Cortex of kidney (tissue), 1 donor: ENCODE data around the gene TRMT1.

Source experiments
- DNase-seq: peaks from one replicate; lab custom pipeline; 2025; lab: John Stamatoyannopoulos, UW

TRMT1 gene

DNA sequence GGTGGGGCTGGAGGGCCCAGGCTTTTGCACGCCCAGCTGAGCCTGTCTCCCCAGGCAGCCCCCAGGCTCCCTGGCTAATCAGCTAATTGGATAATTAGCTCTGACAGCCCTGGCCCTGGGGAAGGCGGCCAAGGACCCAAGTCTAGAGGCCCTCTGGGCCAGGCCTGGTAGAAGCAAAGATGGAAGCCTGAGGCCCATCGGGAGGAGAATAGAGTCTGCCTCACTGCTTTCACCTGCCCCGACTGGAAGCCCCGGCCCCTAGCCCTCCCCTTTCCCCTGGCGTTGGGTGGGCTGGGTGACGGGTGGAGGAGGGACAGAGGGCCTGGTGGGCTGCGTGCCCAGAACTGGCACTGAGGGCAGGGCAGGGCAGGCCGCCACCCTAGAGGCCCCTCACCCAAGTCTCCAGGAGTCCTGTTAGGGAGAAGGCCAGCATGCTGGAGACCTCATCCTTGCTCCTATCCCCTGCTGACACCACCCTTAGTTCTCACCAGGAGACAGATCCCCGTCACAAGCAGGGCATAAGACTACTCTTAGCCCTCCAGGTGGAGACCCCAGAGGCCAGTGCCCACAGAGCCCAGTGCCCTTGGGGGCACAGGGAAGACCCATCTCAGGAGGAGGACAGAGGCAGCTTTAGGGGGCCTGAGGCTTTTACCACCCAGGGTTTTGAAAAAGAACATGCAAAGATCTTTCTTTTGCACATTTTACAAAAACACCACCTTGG is 25.9 kb downstream of the TRMT1 start:
- no peak for DNase-seq

GRCh38 chr19:13089857-13090507 is 26.6 kb downstream of the TRMT1 start:
- no peak for DNase-seq

DNA sequence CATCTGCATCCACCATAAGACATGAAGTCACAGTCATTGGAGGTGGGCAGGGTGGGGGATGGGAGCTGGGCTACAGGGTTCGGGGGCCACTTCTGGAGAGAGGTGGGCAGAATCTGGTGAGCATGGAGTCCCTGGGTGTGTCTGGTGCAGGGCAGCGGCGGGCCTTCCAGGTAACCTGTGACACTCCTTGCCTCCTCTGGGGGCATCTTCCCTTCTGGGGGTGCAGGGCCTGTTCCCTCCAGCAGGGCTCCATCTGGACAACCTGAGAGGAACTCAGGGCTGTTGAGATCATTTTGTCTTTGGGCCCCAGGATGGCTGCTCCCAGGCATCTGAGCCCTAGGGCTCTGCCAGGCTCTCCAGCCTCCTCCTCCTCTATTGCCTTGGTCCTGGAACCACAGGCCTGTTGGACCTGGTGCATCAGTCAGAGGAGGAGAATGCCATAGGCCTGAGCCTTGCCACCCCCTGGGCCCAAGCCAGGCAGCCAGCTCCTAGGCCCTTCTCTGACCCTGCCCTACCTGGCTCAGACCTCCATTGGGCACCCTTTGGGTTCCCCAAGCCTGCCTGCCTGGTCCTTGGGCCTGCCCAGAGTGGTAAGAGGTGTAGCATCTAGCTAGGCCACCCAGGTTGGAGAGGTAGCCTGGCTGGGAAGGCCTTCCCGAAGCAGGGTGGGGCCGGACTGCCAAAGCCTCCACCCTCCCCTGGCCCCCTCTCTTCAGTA is 27.2 kb downstream of the TRMT1 start:
- DNase-seq = no peak

DNA sequence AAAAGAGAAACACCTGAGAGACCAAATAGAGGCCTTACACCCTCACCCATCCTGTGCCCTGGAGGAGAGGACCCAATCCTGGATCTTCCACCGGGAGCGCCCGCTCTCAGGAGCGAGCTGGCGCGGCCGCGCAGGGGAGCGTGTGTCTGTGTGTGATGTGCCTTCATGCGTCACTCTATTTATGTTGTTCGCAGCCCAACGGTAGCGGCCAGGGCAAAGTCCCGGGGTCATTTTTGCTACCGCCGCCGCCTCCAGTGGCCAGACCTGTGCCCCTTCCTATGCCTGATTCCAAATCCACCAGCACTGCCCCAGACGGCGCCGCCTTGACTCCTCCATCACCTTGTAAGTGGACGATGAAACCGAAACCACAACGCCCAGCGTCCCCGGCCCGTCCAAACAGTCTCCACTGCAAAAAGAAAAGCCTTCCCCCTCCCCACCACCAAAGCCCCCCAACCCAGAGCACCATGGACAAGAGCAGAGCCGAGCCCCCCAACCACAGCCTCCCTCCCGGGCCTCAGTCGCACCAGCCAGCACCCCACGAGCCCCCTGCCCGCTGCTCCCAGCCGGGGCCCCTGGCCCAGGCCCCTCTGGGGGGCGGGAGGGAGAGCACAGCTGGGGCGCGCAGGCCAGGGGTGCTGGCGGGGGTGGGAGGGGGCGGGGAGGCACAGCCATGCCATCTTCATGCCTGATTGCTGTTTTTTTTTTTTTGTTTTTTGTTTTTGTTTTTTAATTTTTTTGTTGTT is 28.6 kb downstream of the TRMT1 start:
- DNase-seq = no peak

DNA sequence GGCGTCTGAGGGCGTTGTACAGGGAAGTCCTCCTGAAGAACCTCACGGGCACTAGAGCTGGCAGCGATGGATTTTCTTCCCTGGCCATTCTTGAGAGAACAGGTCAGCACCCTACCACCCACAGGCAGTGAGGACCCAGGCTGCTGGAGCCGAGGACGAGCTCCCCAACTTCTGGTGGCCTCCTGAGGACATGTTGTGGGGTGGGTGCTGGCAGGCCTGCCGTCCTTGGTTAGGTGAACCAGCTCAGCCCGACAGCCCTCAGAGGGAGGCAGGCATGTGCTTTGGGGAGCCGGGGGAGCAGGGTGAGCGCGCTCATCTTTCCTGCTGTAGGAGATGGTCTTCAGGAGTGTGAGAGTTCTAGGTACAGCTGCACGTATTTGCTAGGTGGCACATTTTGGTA is 29.2 kb downstream of the TRMT1 start:
- DNase-seq = no peak

- no peak for DNase-seq
These were observed 30.2 kb downstream of the TRMT1 start for GRCh38 chr19:13086341-13086740.

- no peak for DNase-seq
These were observed 30.9 kb downstream of the TRMT1 start for GRCh38 chr19:13085666-13086065.

GRCh38 chr19:13083627-13084026 is 32.9 kb downstream of the TRMT1 start:
- no peak for DNase-seq

DNA sequence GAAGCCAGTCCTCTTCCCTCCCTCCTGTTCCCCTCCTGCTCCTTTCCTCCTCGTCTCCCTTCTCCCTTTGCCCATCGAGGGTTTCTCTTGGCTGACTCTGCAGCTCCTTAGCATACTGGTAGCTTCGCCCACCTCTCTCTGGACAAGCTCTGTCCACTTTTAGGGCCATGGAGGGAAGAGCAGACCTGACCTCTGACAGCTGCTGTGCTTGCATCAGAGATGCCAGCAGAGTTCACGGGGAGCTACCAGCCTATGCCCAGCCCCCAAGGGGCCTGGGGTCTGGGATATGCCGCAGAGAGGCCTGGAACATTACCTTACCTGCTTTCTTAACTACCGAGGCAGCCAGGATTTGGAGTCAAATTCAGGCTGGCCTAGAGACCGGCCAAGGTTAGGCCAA is 33.5 kb downstream of the TRMT1 start:
- DNase-seq = no peak

DNA sequence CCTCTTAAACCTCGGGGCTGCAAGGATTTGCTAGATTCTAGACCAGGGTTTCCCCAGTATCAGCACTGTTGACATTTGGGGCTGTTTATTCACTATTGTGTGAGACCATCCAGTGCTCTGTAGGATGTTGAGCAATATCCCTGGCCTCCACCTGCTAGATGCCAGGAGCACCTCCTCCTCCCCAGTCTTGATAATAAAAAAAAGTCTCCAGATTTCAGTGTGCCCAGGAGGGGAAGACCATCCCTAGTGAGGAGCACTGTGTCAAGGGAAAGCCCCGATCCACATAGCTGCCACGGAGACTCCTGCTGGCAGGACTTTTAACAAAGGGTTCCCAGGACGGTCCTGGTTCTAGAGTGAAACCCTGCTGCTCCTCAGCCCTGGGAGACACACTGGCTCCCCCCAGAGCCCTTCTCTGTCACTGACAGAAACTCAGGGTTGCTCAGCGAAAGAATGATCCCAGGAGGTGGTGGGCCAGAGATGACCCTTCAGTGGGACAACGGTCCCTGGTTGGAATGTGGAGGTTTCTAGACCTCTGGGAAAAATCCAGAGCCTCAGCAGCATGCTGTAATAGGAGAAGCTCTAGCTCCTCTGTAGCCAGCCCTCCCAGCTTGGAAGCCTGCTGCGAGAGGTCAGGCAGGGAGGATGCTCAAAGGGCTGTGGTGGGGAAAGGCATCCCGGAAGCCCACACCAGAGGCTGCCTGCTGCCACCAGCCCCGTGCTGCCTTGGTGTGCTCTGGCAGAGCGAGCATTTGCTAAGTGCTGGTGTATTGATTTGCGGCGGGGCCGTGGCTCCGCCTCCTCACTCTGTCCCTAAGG is 34.1 kb downstream of the TRMT1 start:
- no peak for DNase-seq

GRCh38 chr19:13079542-13079986 is 37.0 kb downstream of the TRMT1 start:
- no peak for DNase-seq

- no peak for DNase-seq
These were observed 37.5 kb downstream of the TRMT1 start for GRCh38 chr19:13078897-13079541.

GRCh38 chr19:13078381-13078780 is 38.2 kb downstream of the TRMT1 start:
- no peak for DNase-seq

- no peak for DNase-seq
These were observed 39.3 kb downstream of the TRMT1 start for GRCh38 chr19:13077240-13077639.

GRCh38 chr19:13076787-13077186 is 39.8 kb downstream of the TRMT1 start:
- DNase-seq = no peak

GRCh38 chr19:13076320-13076719 is 40.2 kb downstream of the TRMT1 start:
- no peak for DNase-seq

GRCh38 chr19:13074378-13074777 is 42.2 kb downstream of the TRMT1 start:
- no peak for DNase-seq

DNA sequence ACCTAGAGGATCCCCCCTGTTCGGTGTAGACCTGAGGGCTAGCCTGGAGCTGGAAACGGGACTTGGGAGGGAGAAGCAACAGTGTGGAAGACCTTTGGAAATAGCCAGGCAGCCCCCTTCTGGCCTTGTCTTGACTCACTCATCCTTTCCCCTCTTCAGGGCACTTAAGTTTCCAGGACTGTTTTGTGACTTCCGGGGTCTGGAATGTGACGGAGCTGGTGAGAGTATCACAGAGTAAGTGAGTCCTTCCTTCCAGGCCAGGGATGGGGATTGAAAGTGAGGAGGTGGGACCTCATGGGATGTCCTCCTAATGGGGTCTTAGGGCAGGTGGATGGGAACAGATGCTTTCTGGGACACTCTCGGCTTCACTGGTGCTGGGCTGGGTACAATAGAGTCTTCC is 43.3 kb downstream of the TRMT1 start:
- no peak for DNase-seq

DNA sequence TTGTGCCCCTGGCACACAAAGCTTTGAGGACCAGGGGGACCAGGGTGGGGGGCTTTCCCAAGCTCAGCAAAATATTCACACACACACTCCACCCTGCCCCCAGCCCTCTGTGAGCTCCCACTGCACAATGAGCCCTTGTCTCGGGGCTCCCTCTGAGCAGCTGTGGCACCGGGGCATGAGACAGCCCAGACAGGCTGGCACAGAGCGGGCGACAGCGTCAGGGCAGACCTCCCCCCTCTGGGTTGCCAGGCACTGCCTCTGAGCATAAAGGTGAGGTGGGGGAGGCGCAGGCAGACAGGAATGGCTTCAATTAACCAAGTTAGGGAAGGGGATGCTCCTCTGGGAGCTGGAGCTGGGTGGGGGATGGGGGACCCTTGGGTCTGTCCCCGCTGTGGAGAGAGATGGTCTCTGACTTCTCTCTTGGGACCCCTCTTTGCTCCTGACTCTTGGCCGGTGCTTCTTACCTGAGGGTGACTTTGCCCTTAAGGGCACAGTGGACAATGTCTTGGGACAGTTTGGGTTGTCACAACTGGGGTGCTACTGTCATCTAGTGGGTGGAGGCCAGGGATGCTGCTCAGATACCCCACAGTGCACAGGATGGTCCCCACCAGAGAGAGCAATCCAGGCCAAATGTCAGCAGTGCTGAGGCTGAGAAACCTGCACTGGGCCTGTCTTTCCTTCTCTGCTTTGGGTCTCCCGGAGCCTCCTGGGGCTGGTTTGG is 44.2 kb downstream of the TRMT1 start:
- DNase-seq = no peak

- DNase-seq = no peak
These were observed 44.9 kb downstream of the TRMT1 start for GRCh38 chr19:13071444-13072187.
